Measurements from ENCODE around the gene TCEANC2. TPM values are rescaled to one million over a fixed set of nuclear protein-coding genes. Genes with fewer than 3 reads are reported as not detected.

TCEANC2 gene
- total RNA-seq, 1 experiment from 2014 or later, result 5.3 TPM

- H3K4me3 Mint-ChIP-seq, result no peak overlapping the region
- H3K27me3 Mint-ChIP-seq (ENCODE audit: low read depth), result no peaks in the 10 kb centered on the region; the same call in 1 of the 2 replicates
- no peak overlapping the region for H4K5ac ChIP-seq (ENCODE audit: insufficient read length, low read depth, low read length)
- no peaks in the 10 kb centered on the region for H3K27me3 ChIP-seq (ENCODE audit: insufficient read depth, low read length)
- no peak overlapping the region for H3K23ac ChIP-seq (ENCODE audit: insufficient read length, low read depth, low read length)
- H3K9me3 ChIP-seq (ENCODE audit: control insufficient read depth, low read depth, low read length), result no peaks in the 10 kb centered on the region
- no peak overlapping the region for H2BK15ac ChIP-seq (ENCODE audit: low read depth, low read length)
- no peak overlapping the region for H3K9ac ChIP-seq (ENCODE audit: extremely low read depth, insufficient read length, low read length)
- no peak overlapping the region for H4K91ac ChIP-seq (ENCODE audit: insufficient read length, low read depth, low read length)
- H3K4me1 ChIP-seq (ENCODE audit: insufficient read depth, low read length), result no peaks in the 10 kb centered on the region
- H3K23me2 ChIP-seq (ENCODE audit: insufficient read length, low read depth, low read length, poor library complexity, severe bottlenecking), result no peaks in the 10 kb centered on the region
- H2BK20ac ChIP-seq (ENCODE audit: low read depth, low read length, poor library complexity, severe bottlenecking), result no peak overlapping the region
- no peak overlapping the region for H2BK120ac ChIP-seq (ENCODE audit: low read depth, low read length, poor library complexity, severe bottlenecking)
- no peaks in the 10 kb centered on the region for H4K20me1 ChIP-seq (ENCODE audit: control insufficient read depth, insufficient read depth, insufficient read length)
- H3K18ac ChIP-seq (ENCODE audit: insufficient read length, low read depth, low read length), result no peak overlapping the region
- H3K79me1 ChIP-seq (ENCODE audit: insufficient read depth, low read depth, low read length, poor library complexity, severe bottlenecking), result no peaks in the 10 kb centered on the region
- TF ChIP-seq CTCF (conservative IDR thresholded peaks at IDR 0.05), result no peak
- H3K56ac ChIP-seq (ENCODE audit: insufficient read length, low read depth, low read length), result no peak overlapping the region
- H3K36me3 Mint-ChIP-seq (ENCODE audit: insufficient read depth in 1 of 3, low read depth in 3 of 3), result peaks cover 0 to 1% (median 0%) of the 10 kb centered on the region in 3 experiments; a peak in 2 of 7 replicates
- H3K4me1 Mint-ChIP-seq, result peaks cover 5 to 10% of the 10 kb centered on the region in 2 experiments; a peak in 3 of 4 replicates
- no peak overlapping the region for H3K4me2 ChIP-seq (ENCODE audit: insufficient read depth, insufficient read length, low read length)
- no peaks in the 10 kb centered on the region for H3K79me2 ChIP-seq (ENCODE audit: insufficient read depth, low read length)
- no peak for DNase-seq
- no peak overlapping the region for H2BK12ac ChIP-seq (ENCODE audit: insufficient read length, low read depth, low read length)
- H4K8ac ChIP-seq (replicated peaks; ENCODE audit: insufficient read length, low read depth, low read length), result no peak overlapping the region
- WGBS (ENCODE audit: extremely low coverage, insufficient read length, low lambda C conversion rate), result no CpG with 5 or more reads among the region's 25 CpGs
- no peak overlapping the region for H2BK5ac ChIP-seq (ENCODE audit: insufficient read length, low read length)
- H3K9me3 Mint-ChIP-seq, result no peaks in the 10 kb centered on the region
- no peak overlapping the region for H2AFZ ChIP-seq (ENCODE audit: low read length)
- no peak overlapping the region for H2AK5ac ChIP-seq (ENCODE audit: insufficient read length, low read length)
- H3K27ac ChIP-seq (ENCODE audit: insufficient read length, low read depth, low read length), result no peak overlapping the region
- no peak overlapping the region for H3K14ac ChIP-seq (ENCODE audit: insufficient read depth, low read length)
- H3K4ac ChIP-seq (ENCODE audit: low read depth, low read length), result no peak overlapping the region
- H3K27ac Mint-ChIP-seq, result peak overlapping the region in 1 of 3 experiments; percentile 62; a peak in 3 of 7 replicates
- no peak overlapping the region for H3T11ph ChIP-seq (ENCODE audit: low read length)
These were observed 42.9 kb downstream of the TCEANC2 start for GRCh38 chr1:54096227-54096876.
